H1 (cell line): ENCODE results near the gene USP16. TPM values are rescaled to one million over a fixed set of nuclear protein-coding genes. Genes with fewer than 3 reads are reported as not detected.

Experiments used
- CTCF ChIA-PET: fragments of 300-600 bp; sonication (Branson Sonifier 250); formaldehyde crosslinking; loops from one replicate; lab custom pipeline; 2021; ENCODE audit not compliant: partially characterized antibody; lab: Charles Lee
- POLR2A ChIA-PET: fragments of 300-600 bp; sonication (Branson Sonifier 250); formaldehyde crosslinking; loops from one replicate; lab custom pipeline; 2021; ENCODE audit warnings: inconsistent platforms; ENCODE audit not compliant: partially characterized antibody; lab: Charles Lee
- DNase-seq, 2 experiments: peaks; one replicate each; pipeline versions ENCODE4 v3.0.0 to v3.0.0-alpha.2; 2010 to 2022; ENCODE audit warnings: low spot score in 2 of 2, low read depth in 1 of 2, mixed read lengths in 1 of 2
- FAIRE-seq: peaks from 2 replicates; lab custom pipeline; 2011; peaks lifted over from hg19 to GRCh38; lab: Jason Lieb, UNC
- H2AFZ ChIP-seq: 2 replicates; pipeline ENCODE4 v1.8.1; 2012; ENCODE audit warnings: low read length, inconsistent platforms
- H2AK5ac ChIP-seq: 2 replicates; pipeline ENCODE4 v1.6.1; 2013; ENCODE audit warnings: low read depth, low read length
- H2BK120ac ChIP-seq: replicated peaks from 2 replicates; pipeline ENCODE3; 2013; ENCODE audit warnings: low read depth, low read length, inconsistent platforms
- H2BK12ac ChIP-seq: 2 replicates; pipeline ENCODE4 v1.6.1; 2013; ENCODE audit warnings: low read depth, low read length
- H2BK15ac ChIP-seq: 2 replicates; pipeline ENCODE4 v1.6.1; 2013; ENCODE audit warnings: low read length
- H2BK20ac ChIP-seq: 2 replicates; pipeline ENCODE4 v1.6.1; 2013; ENCODE audit warnings: low read length
- H2BK5ac ChIP-seq: 2 replicates; pipeline ENCODE4 v1.6.1; 2013; ENCODE audit warnings: low read depth, low read length
- H3K14ac ChIP-seq: 2 replicates; pipeline ENCODE4 v1.6.1; 2013; ENCODE audit warnings: inconsistent platforms; ENCODE audit not compliant: insufficient read length
- H3K18ac ChIP-seq: 2 replicates; pipeline ENCODE4 v1.6.1; 2013; ENCODE audit warnings: low read length; ENCODE audit errors: extremely low read depth
- H3K23ac ChIP-seq: 2 replicates; pipeline ENCODE4 v1.6.1; 2013; ENCODE audit warnings: inconsistent platforms; ENCODE audit not compliant: insufficient read length
- H3K23me2 ChIP-seq: 2 replicates; pipeline ENCODE4 v1.6.1; 2013; ENCODE audit warnings: low read depth, low read length
- H3K27ac ChIP-seq: 2 replicates; pipeline ENCODE4 v1.6.1; 2011; ENCODE audit warnings: low read depth, low read length, inconsistent platforms
- H3K27me3 ChIP-seq, 4 experiments: replicated peaks in 1 of 4; 1 replicate in 1 of 4; 2 replicates in 3 of 4; pipeline versions ENCODE4 v1.6.1 to v1.8.1; 2011 to 2013; ENCODE audit warnings: low read length in 3 of 4, mild to moderate bottlenecking in 3 of 4, inconsistent platforms in 2 of 4, mixed read lengths in 2 of 4, moderate library complexity in 1 of 4; ENCODE audit not compliant: control insufficient read depth in 3 of 4, insufficient read depth in 3 of 4; ENCODE audit errors: extremely low read depth in 1 of 4
- H3K36me3 ChIP-seq, 4 experiments: 2 replicates each; pipeline versions ENCODE4 v1.6.1 to v1.8.1; 2011 to 2013; ENCODE audit warnings: mild to moderate bottlenecking in 4 of 4, low read length in 3 of 4, moderate library complexity in 2 of 4, control low read depth in 1 of 4, inconsistent platforms in 1 of 4; ENCODE audit not compliant: insufficient read depth in 4 of 4, control insufficient read depth in 2 of 4
- H3K4ac ChIP-seq: replicated peaks from 2 replicates; pipeline ENCODE3; 2013; ENCODE audit warnings: low read length, low read depth, mixed read lengths, inconsistent platforms; ENCODE audit not compliant: insufficient read length
- H3K4me1 ChIP-seq, 4 experiments: replicated peaks in 1 of 4; 1 replicate in 1 of 4; 2 replicates in 3 of 4; pipeline versions ENCODE4 v1.6.1 to v1.8.1; 2011 to 2013; ENCODE audit warnings: low read length in 3 of 4, inconsistent platforms in 2 of 4, mixed read lengths in 1 of 4; ENCODE audit not compliant: insufficient read depth in 4 of 4, control insufficient read depth in 3 of 4
- H3K4me2 ChIP-seq, 2 experiments: 2 replicates each; pipeline versions ENCODE4 v1.6.1 to v1.8.1; 2011 to 2013; ENCODE audit warnings: low read depth in 2 of 2, low read length in 2 of 2, control low read depth in 1 of 2, inconsistent platforms in 1 of 2, mild to moderate bottlenecking in 1 of 2; ENCODE audit not compliant: insufficient read depth in 1 of 2
- H3K4me3 ChIP-seq, 4 experiments: fragments of 200-600, 300-600 bp in 1 of 4; sonication (generic), shearing (Covaris generic), sonication (Bioruptor Twin) in 1 of 4; 2 replicates each; pipeline versions ENCODE4 v1.5.1 to v1.8.1; 2011 to 2016; ENCODE audit warnings: low read length in 4 of 4, low read depth in 3 of 4, control low read depth in 2 of 4, inconsistent platforms in 2 of 4, mild to moderate bottlenecking in 2 of 4, mixed read lengths in 1 of 4, moderate library complexity in 1 of 4; ENCODE audit not compliant: insufficient read depth in 2 of 4; ENCODE audit errors: extremely low read depth in 1 of 4
- H3K56ac ChIP-seq: replicated peaks from 2 replicates; pipeline ENCODE3; 2013; ENCODE audit warnings: low read depth, mild to moderate bottlenecking, mixed read lengths, low read length, inconsistent platforms; ENCODE audit not compliant: insufficient read length
- H3K79me1 ChIP-seq: 2 replicates; pipeline ENCODE4 v1.6.1; 2013; ENCODE audit warnings: low read depth, low read length, control low read depth
- H3K79me2 ChIP-seq, 2 experiments: 2 replicates each; pipeline versions ENCODE4 v1.6.1 to v1.8.1; 2012 to 2013; ENCODE audit warnings: low read length in 2 of 2, mild to moderate bottlenecking in 2 of 2, inconsistent platforms in 1 of 2; ENCODE audit not compliant: insufficient read depth in 2 of 2, control insufficient read depth in 1 of 2
- H3K9ac ChIP-seq, 4 experiments: replicated peaks in 1 of 4; 1 replicate in 1 of 4; 2 replicates in 3 of 4; pipeline versions ENCODE4 v1.6.1 to v1.8.1; 2011 to 2013; ENCODE audit warnings: low read depth in 3 of 4, low read length in 3 of 4, control low read depth in 2 of 4, mild to moderate bottlenecking in 2 of 4, moderate library complexity in 2 of 4, inconsistent platforms in 1 of 4; ENCODE audit errors: extremely low read depth in 1 of 4
- H3K9me3 ChIP-seq, 2 experiments: 2 replicates each; pipeline versions ENCODE4 v1.6.1 to v1.8.1; 2012 to 2013; ENCODE audit warnings: mild to moderate bottlenecking in 2 of 2, moderate library complexity in 2 of 2, control low read depth in 1 of 2, inconsistent platforms in 1 of 2, low read depth in 1 of 2, low read length in 1 of 2, mixed read lengths in 1 of 2; ENCODE audit not compliant: insufficient read depth in 2 of 2
- H4K20me1 ChIP-seq, 2 experiments: replicated peaks in 1 of 2; 2 replicates each; pipeline versions ENCODE3 to v1.8.1; 2011 to 2013; ENCODE audit warnings: inconsistent platforms in 2 of 2, low read length in 2 of 2, mild to moderate bottlenecking in 1 of 2; ENCODE audit not compliant: insufficient read depth in 2 of 2, control insufficient read depth in 1 of 2
- H4K5ac ChIP-seq: 2 replicates; pipeline ENCODE4 v1.6.1; 2013; ENCODE audit warnings: low read length, low read depth, mixed read lengths, inconsistent platforms; ENCODE audit not compliant: insufficient read length
- H4K8ac ChIP-seq: 2 replicates; pipeline ENCODE4 v1.8.0; 2013; ENCODE audit warnings: mild to moderate bottlenecking, moderate library complexity, low read length, inconsistent platforms; ENCODE audit not compliant: insufficient read depth; ENCODE audit errors: extremely low read depth
- H4K91ac ChIP-seq: replicated peaks from 2 replicates; pipeline ENCODE3; 2013; ENCODE audit warnings: low read length, mixed read lengths, inconsistent platforms; ENCODE audit not compliant: insufficient read length
- GTF2F1 ChIP-seq: IDR thresholded peaks from 2 replicates; pipeline ENCODE4 v1.6.1; 2012; ENCODE audit warnings: low read depth, low read length, improper control_type of control experiment, borderline replicate concordance
- WGBS, 2 experiments: shearing (Covaris generic) in 1 of 2; methylation state at CpG; one replicate each; pipeline versions ENCODE4 v1.1.6 to v1.1.7; 2013 to 2015; ENCODE audit warnings: low lambda C conversion rate in 2 of 2, mixed read lengths in 2 of 2, inconsistent platforms in 1 of 2, low coverage in 1 of 2, missing lambda C conversion rate in 1 of 2; ENCODE audit not compliant: insufficient replicate concordance in 2 of 2, insufficient coverage in 1 of 2, insufficient read length in 1 of 2; ENCODE audit errors: extremely low coverage in 1 of 2, missing lambda C conversion rate in 1 of 2; 5-methylcytosine and 5-hydroxymethylcytosine counted together
- polyA plus RNA-seq, 7 experiments: library from polyadenylated mRNA; depleted of rRNA in 3 of 7; stranded (reverse) in 5 of 7; unstranded in 2 of 7; fragments of >200 nt in 5 of 7; fragments of 200-250 nt in 2 of 7; gene quantifications; 1 replicate in 5 of 7; 2 replicates in 1 of 7; 4 replicates in 1 of 7; pipeline versions ENCODE4 v1.2.1 to v1.2.3, GENCODE V29; 2011 to 2013; ENCODE audit warnings: missing spikeins in 2 of 7, mixed read lengths in 2 of 7
- total RNA-seq: library from RNA; stranded (reverse); fragmentation: NEBNext Ultra II Directional; extraction: Animal tissue kit (Norgen Biotek cat#: 25700); gene quantifications from 2 replicates; pipeline ENCODE4 v1.2.1, GENCODE V29; 2021

Gene USP16
- total and polyA plus RNA-seq, 2 of the 8 experiments (the other 6 are each of a cell fraction or from before 2014, with no cell fraction given): 3.4 to 19.1 TPM

GRCh38 chr21:29056005-29056404 is 31.5 kb downstream of the USP16 start:
- 96% methylated on average over 1 of the region's 1 CpG; no CpG with 5 or more reads in 1 of the 2 experiments for WGBS, 2 experiments

More at GRCh38 chr21:29056005-29056404, 31.5 kb downstream of the USP16 start:
- Histone ChIP-seq H3K36me3 (peaks cover 22 to 88% (median 66%) of the 10 kb centered on the region in 4 experiments), H2BK5ac (no peak overlapping the region), H3K14ac (no peak overlapping the region), H3K18ac (no peak overlapping the region), H2AK5ac (no peak overlapping the region), H3K9ac (no peak overlapping the region), H4K8ac (no peak overlapping the region), H3K4me2 (no peak overlapping the region), H3K56ac (no peak overlapping the region), H3K23ac (no peak overlapping the region), H3K79me2 (peaks cover 0 to 4% of the 10 kb centered on the region in 2 experiments; a peak in 2 of 4 replicates), H4K20me1 (peaks cover 0 to 3% of the 10 kb centered on the region in 2 experiments), H3K27ac (no peak overlapping the region), H3K9me3 (no peaks in the 10 kb centered on the region), H3K4me3 (no peak overlapping the region), H3K4ac (no peak overlapping the region), H2AFZ (no peak overlapping the region), H2BK120ac (no peak overlapping the region), H3K4me1 (no peaks in the 10 kb centered on the region), H2BK12ac (no peak overlapping the region), H4K91ac (no peak overlapping the region), H2BK20ac (no peak overlapping the region), H4K5ac (no peak overlapping the region), H2BK15ac (no peak overlapping the region), H3K27me3 (no peaks in the 10 kb centered on the region), H3K23me2 (no peaks in the 10 kb centered on the region), H3K79me1 (no peaks in the 10 kb centered on the region)
- FAIRE-seq (no peak), DNase-seq (no peak)
- ChIA-PET POLR2A (interaction anchor here (1.2 to 7.7 kb wide), 5 partner anchors 8 to 31 kb away, joined by 3 to 37 read pairs (median 4); partner anchors contain the start of genes CCT8 and USP16), CTCF (interaction anchor here (1.0 to 2.0 kb wide), 3 partner anchors 11 to 16 kb away, joined by 3 to 5 read pairs (median 4); no protein-coding TSS in a partner anchor)
- no peak for TF ChIP-seq GTF2F1
- TF ChIP-seq, all 59 proteins: peak for 0
